ENCODE data around the gene TPSB2. TPM values are rescaled to one million over a fixed set of nuclear protein-coding genes. Genes with fewer than 3 reads are reported as not detected.

The TPSB2 gene
- total and polyA plus RNA-seq, 2 donors (not counting 1 experiment from before 2014, with no cell fraction given) = not detected

- Histone ChIP-seq H3K79me2 (ENCODE audit: control insufficient read depth, insufficient read depth, low read length) (no peaks in the 10 kb centered on the region), H2AFZ (ENCODE audit: low read length) (no peak overlapping the region), H3K9ac (ENCODE audit: insufficient read depth, low read length) (no peak overlapping the region), H3K4me3 (replicated peaks in 1 of 4; ENCODE audit: control extremely low read depth in 1 of 4, insufficient read depth in 1 of 4, low read depth in 3 of 4, low read length in 4 of 4) (no peak overlapping the region), H3K27ac (ENCODE audit: insufficient read depth, low read length) (no peak overlapping the region), H4K20me1 (ENCODE audit: control insufficient read depth, extremely low read depth, insufficient read depth, low read length) (no peaks in the 10 kb centered on the region), H3K27me3 (ENCODE audit: control insufficient read depth, insufficient read depth, low read length) (no peaks in the 10 kb centered on the region), H3K36me3 (ENCODE audit: control insufficient read depth, insufficient read depth, low read length) (no peaks in the 10 kb centered on the region), H3K4me1 (ENCODE audit: control insufficient read depth, extremely low read depth, insufficient read depth, low read length) (no peaks in the 10 kb centered on the region), H3K4me2 (ENCODE audit: extremely low read depth, insufficient read depth, low read length) (no peak overlapping the region), H3K9me3 (ENCODE audit: control insufficient read depth, insufficient read depth, low read depth, low read length) (no peaks in the 10 kb centered on the region)
- TF ChIP-seq, protein P1, sequence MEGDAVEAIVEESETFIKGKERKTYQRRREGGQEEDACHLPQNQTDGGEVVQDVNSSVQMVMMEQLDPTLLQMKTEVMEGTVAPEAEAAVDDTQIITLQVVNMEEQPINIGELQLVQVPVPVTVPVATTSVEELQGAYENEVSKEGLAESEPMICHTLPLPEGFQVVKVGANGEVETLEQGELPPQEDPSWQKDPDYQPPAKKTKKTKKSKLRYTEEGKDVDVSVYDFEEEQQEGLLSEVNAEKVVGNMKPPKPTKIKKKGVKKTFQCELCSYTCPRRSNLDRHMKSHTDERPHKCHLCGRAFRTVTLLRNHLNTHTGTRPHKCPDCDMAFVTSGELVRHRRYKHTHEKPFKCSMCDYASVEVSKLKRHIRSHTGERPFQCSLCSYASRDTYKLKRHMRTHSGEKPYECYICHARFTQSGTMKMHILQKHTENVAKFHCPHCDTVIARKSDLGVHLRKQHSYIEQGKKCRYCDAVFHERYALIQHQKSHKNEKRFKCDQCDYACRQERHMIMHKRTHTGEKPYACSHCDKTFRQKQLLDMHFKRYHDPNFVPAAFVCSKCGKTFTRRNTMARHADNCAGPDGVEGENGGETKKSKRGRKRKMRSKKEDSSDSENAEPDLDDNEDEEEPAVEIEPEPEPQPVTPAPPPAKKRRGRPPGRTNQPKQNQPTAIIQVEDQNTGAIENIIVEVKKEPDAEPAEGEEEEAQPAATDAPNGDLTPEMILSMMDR (conservative IDR thresholded peaks at IDR 0.05 in 1 of 2, IDR thresholded peaks at IDR 0.05 in 1 of 2; ENCODE audit: low read depth in 1 of 2, low read length in 2 of 2) = no peak
- TF ChIP-seq EZH2 (IDR thresholded peaks at IDR 0.05; ENCODE audit: low read length, missing control alignments) = no peak
- no peak for DNase-seq (ENCODE audit: low read depth in 2 of 2)
These were observed 12.5 kb downstream of the TPSB2 start for GRCh38 chr16:1217526-1217925.

- Histone ChIP-seq H3K4me3 (replicated peaks in 1 of 4; ENCODE audit: control extremely low read depth in 1 of 4, insufficient read depth in 1 of 4, low read depth in 3 of 4, low read length in 4 of 4) (no peak overlapping the region), H3K79me2 (ENCODE audit: control insufficient read depth, insufficient read depth, low read length) (no peaks in the 10 kb centered on the region), H3K36me3 (ENCODE audit: control insufficient read depth, insufficient read depth, low read length) (no peaks in the 10 kb centered on the region), H3K27me3 (ENCODE audit: control insufficient read depth, insufficient read depth, low read length) (no peaks in the 10 kb centered on the region), H3K9me3 (ENCODE audit: control insufficient read depth, insufficient read depth, low read depth, low read length) (no peaks in the 10 kb centered on the region), H3K9ac (ENCODE audit: insufficient read depth, low read length) (no peak overlapping the region), H3K4me2 (ENCODE audit: extremely low read depth, insufficient read depth, low read length) (no peak overlapping the region), H3K27ac (ENCODE audit: insufficient read depth, low read length) (no peak overlapping the region), H2AFZ (ENCODE audit: low read length) (no peak overlapping the region), H3K4me1 (ENCODE audit: control insufficient read depth, extremely low read depth, insufficient read depth, low read length) (no peaks in the 10 kb centered on the region), H4K20me1 (ENCODE audit: control insufficient read depth, extremely low read depth, insufficient read depth, low read length) (no peaks in the 10 kb centered on the region)
- no peak for DNase-seq (ENCODE audit: low read depth in 2 of 2)
- TF ChIP-seq, protein P1 (conservative IDR thresholded peaks at IDR 0.05 in 1 of 2, IDR thresholded peaks at IDR 0.05 in 1 of 2; ENCODE audit: low read depth in 1 of 2, low read length in 2 of 2) = no peak
- no peak for TF ChIP-seq EZH2 (IDR thresholded peaks at IDR 0.05; ENCODE audit: low read length, missing control alignments)
These were observed 13.1 kb downstream of the TPSB2 start for GRCh38 chr16:1216681-1217400.

- Histone ChIP-seq H3K27me3 (ENCODE audit: control insufficient read depth, insufficient read depth, low read length) (no peaks in the 10 kb centered on the region), H3K36me3 (ENCODE audit: control insufficient read depth, insufficient read depth, low read length) (no peaks in the 10 kb centered on the region), H3K9ac (ENCODE audit: insufficient read depth, low read length) (no peak overlapping the region), H4K20me1 (ENCODE audit: control insufficient read depth, extremely low read depth, insufficient read depth, low read length) (no peaks in the 10 kb centered on the region), H3K4me2 (ENCODE audit: extremely low read depth, insufficient read depth, low read length) (no peak overlapping the region), H3K79me2 (ENCODE audit: control insufficient read depth, insufficient read depth, low read length) (no peaks in the 10 kb centered on the region), H3K9me3 (ENCODE audit: control insufficient read depth, insufficient read depth, low read depth, low read length) (no peaks in the 10 kb centered on the region), H3K4me1 (ENCODE audit: control insufficient read depth, extremely low read depth, insufficient read depth, low read length) (no peaks in the 10 kb centered on the region), H3K4me3 (replicated peaks in 1 of 4; ENCODE audit: control extremely low read depth in 1 of 4, insufficient read depth in 1 of 4, low read depth in 3 of 4, low read length in 4 of 4) (no peak overlapping the region), H2AFZ (ENCODE audit: low read length) (no peak overlapping the region), H3K27ac (ENCODE audit: insufficient read depth, low read length) (no peak overlapping the region)
- DNase-seq (ENCODE audit: low read depth in 2 of 2) = no peak
- TF ChIP-seq, protein P1 (conservative IDR thresholded peaks at IDR 0.05 in 1 of 2, IDR thresholded peaks at IDR 0.05 in 1 of 2; ENCODE audit: low read depth in 1 of 2, low read length in 2 of 2) = no peak
- no peak for TF ChIP-seq EZH2 (IDR thresholded peaks at IDR 0.05; ENCODE audit: low read length, missing control alignments)
These were observed 13.7 kb downstream of the TPSB2 start for GRCh38 chr16:1216296-1216619.

Data from fibroblast of lung (primary cell).